ENCODE measurements around the gene STAM2.

GRCh38 chr2:152071518-152071917, 104.0 kb downstream of the STAM2 start:
- no peak for TF ChIP-seq EZH2phosphoT487 (IDR thresholded peaks at IDR 0.05; ENCODE audit: borderline replicate concordance)
- TF ChIP-seq CTCF (conservative IDR thresholded peaks at IDR 0.05; ENCODE audit: low read length): no peak

Data from Loucy (cell line).